HL-60 (cell line): ENCODE data around the gene NRIP1.

ENCODE experiments used
- DNase-seq, 2 experiments: peaks; one replicate each; pipeline ENCODE4 v3.0.0-alpha.2; 2010 to 2020; ENCODE audit warnings: low read depth in 1 of 2, low spot score in 1 of 2
- H3K27ac ChIP-seq: fragments of 250-450 bp; sonication (Bioruptor Pico); replicated peaks from 2 replicates; pipeline ENCODE4 v1.5.1; 2020; ENCODE audit warnings: mild to moderate bottlenecking, moderate library complexity
- H3K27me3 ChIP-seq: fragments of 250-450 bp; sonication (Bioruptor Pico); 2 replicates; pipeline ENCODE4 v1.5.1; 2021; ENCODE audit warnings: mild to moderate bottlenecking, moderate library complexity; ENCODE audit not compliant: insufficient read depth, poor library complexity, severe bottlenecking
- H3K4me3 ChIP-seq: replicated peaks from 2 replicates; pipeline ENCODE4 v1.5.1; 2011; ENCODE audit warnings: mild to moderate bottlenecking, control low read depth, low read length; ENCODE audit not compliant: insufficient read depth
- GABPA ChIP-seq: IDR thresholded peaks from 2 replicates; pipeline ENCODE4 v1.6.1; 2012; ENCODE audit warnings: low read depth
- POLR2AphosphoS5 ChIP-seq: IDR thresholded peaks from 2 replicates; pipeline ENCODE4 v1.6.1; 2012; ENCODE audit warnings: low read depth
- SPI1 ChIP-seq: IDR thresholded peaks from 2 replicates; pipeline ENCODE4 v1.6.1; 2012; ENCODE audit warnings: low read depth, mild to moderate bottlenecking, borderline replicate concordance
- TF ChIP-seq, protein P1 (sequence below): IDR thresholded peaks from 2 replicates; pipeline ENCODE4 v1.6.1; 2012; ENCODE audit warnings: low read depth; ENCODE audit not compliant: insufficient replicate concordance
- TF ChIP-seq, protein P2 (sequence below): IDR thresholded peaks from one replicate; pipeline ENCODE4 v1.5.1; 2011; ENCODE audit warnings: low read length, control low read depth, inconsistent platforms; ENCODE audit not compliant: insufficient read depth

The NRIP1 gene

DNA sequence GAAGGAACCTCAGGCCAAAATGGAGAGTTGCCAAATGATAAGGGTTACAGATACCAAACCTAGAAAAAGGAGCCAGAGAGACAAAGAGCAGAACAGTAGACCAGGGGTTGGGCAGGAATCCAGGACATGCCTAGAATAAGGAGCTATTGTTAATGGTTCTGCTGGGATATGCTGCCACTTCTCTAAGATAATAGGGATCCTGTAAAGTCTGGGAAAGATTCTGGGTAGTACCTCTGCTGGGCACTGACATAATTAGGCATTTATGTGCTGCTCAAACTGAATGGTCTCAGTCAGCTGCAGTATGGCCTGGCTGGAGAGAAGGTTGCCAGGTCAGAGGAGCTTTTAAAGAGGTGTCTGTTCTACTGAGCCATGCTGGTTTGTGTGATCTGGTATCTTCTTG lies 19.9 kb upstream of the NRIP1 start:
- Histone ChIP-seq H3K4me3 (no peak overlapping the region), H3K27me3 (no peaks in the 10 kb centered on the region), H3K27ac (no peak overlapping the region)
- TF ChIP-seq POLR2AphosphoS5 (no peak), GABPA (no peak), SPI1 (no peak)
- TF ChIP-seq, protein P1, sequence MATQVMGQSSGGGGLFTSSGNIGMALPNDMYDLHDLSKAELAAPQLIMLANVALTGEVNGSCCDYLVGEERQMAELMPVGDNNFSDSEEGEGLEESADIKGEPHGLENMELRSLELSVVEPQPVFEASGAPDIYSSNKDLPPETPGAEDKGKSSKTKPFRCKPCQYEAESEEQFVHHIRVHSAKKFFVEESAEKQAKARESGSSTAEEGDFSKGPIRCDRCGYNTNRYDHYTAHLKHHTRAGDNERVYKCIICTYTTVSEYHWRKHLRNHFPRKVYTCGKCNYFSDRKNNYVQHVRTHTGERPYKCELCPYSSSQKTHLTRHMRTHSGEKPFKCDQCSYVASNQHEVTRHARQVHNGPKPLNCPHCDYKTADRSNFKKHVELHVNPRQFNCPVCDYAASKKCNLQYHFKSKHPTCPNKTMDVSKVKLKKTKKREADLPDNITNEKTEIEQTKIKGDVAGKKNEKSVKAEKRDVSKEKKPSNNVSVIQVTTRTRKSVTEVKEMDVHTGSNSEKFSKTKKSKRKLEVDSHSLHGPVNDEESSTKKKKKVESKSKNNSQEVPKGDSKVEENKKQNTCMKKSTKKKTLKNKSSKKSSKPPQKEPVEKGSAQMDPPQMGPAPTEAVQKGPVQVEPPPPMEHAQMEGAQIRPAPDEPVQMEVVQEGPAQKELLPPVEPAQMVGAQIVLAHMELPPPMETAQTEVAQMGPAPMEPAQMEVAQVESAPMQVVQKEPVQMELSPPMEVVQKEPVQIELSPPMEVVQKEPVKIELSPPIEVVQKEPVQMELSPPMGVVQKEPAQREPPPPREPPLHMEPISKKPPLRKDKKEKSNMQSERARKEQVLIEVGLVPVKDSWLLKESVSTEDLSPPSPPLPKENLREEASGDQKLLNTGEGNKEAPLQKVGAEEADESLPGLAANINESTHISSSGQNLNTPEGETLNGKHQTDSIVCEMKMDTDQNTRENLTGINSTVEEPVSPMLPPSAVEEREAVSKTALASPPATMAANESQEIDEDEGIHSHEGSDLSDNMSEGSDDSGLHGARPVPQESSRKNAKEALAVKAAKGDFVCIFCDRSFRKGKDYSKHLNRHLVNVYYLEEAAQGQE, result no peak
- TF ChIP-seq, protein P2, sequence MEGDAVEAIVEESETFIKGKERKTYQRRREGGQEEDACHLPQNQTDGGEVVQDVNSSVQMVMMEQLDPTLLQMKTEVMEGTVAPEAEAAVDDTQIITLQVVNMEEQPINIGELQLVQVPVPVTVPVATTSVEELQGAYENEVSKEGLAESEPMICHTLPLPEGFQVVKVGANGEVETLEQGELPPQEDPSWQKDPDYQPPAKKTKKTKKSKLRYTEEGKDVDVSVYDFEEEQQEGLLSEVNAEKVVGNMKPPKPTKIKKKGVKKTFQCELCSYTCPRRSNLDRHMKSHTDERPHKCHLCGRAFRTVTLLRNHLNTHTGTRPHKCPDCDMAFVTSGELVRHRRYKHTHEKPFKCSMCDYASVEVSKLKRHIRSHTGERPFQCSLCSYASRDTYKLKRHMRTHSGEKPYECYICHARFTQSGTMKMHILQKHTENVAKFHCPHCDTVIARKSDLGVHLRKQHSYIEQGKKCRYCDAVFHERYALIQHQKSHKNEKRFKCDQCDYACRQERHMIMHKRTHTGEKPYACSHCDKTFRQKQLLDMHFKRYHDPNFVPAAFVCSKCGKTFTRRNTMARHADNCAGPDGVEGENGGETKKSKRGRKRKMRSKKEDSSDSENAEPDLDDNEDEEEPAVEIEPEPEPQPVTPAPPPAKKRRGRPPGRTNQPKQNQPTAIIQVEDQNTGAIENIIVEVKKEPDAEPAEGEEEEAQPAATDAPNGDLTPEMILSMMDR, result no peak
- no peak for DNase-seq

DNA sequence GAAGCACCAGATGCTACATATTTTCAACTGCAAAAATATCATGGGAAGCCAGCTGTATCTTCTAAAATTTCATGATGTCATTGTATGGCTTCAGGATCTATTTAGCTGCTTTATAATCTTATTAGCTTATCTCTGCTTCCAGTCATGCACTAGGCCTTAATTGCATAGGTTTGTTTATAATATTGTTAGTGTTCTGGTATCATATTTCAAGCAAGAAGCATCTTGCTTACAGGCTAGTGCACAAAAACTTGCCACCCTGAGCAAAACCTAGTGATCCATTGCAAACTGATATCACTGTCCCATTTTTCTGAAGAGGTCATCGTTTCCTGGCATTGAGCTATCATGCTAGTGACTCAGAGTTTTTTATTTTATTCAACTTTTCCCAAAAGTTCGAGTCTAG lies 15.7 kb upstream of the NRIP1 start:
- Histone ChIP-seq H3K4me3 (no peak overlapping the region), H3K27ac (no peak overlapping the region), H3K27me3 (no peaks in the 10 kb centered on the region)
- TF ChIP-seq, protein P2, result no peak
- TF ChIP-seq POLR2AphosphoS5 (no peak), GABPA (no peak), SPI1 (no peak)
- TF ChIP-seq, protein P1, result no peak
- no peak for DNase-seq

DNA sequence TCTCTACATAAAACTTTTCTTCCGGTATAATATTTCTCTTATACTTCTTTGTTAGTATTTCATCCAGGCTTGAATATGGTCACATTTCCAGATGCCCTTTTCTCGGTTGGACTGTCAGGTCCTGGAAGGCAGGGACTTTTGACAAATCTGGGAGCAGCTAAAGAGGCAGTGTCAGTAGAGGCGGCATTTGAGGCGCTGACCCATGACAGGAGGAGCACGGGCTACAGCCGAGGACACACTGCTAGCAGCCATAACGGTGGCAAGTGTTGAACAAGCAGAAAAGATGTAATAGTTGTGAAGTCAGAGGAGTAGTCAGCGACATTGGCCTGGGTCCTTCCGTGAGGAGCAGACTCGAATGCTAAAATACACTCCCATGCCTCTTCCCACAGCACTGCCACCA lies 14.5 kb upstream of the NRIP1 start:
- DNase-seq, result no peak
- no peak overlapping the region for H3K27ac ChIP-seq
- no peak overlapping the region for H3K4me3 ChIP-seq
- TF ChIP-seq, protein P1, result no peak
- TF ChIP-seq, protein P2, result no peak
- TF ChIP-seq GABPA (no peak), SPI1 (no peak)
- H3K27me3 ChIP-seq, result no peaks in the 10 kb centered on the region
